ENCODE results near the gene NCK2.

The NCK2 gene

DNA sequence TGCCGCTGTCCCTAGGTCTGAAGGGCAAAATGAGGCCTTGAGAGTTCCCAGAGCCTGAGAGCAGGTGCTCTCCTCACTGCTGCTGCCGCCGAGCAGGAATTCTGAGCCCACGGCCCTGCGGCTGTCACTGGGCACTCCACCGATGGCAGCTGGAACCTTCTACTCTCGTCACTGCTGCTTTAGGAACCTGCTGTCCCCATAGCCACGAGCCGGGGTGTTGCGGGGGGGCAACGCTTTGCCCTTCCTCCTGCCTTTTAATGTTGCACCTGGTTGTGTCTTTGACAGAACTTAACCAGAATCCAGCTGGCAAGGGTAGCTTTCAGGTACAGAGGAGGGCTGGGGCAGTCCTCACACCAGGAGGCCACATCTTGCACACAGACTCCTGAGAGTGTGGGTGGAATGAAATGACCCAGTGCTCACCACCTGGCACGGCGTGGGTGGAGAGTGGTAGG lies 32.3 kb downstream of the NCK2 start:
- no peak for DNase-seq (ENCODE audit: low spot score)
- POLR2A ChIA-PET (ENCODE audit: low non-redundant PET), result no interaction called here
- CTCF ChIA-PET, result no interaction called here
- H3K27ac ChIP-seq, result peak overlapping the region; percentile 23; the same call in 1 of the 2 replicates
- TF ChIP-seq, protein P1, sequence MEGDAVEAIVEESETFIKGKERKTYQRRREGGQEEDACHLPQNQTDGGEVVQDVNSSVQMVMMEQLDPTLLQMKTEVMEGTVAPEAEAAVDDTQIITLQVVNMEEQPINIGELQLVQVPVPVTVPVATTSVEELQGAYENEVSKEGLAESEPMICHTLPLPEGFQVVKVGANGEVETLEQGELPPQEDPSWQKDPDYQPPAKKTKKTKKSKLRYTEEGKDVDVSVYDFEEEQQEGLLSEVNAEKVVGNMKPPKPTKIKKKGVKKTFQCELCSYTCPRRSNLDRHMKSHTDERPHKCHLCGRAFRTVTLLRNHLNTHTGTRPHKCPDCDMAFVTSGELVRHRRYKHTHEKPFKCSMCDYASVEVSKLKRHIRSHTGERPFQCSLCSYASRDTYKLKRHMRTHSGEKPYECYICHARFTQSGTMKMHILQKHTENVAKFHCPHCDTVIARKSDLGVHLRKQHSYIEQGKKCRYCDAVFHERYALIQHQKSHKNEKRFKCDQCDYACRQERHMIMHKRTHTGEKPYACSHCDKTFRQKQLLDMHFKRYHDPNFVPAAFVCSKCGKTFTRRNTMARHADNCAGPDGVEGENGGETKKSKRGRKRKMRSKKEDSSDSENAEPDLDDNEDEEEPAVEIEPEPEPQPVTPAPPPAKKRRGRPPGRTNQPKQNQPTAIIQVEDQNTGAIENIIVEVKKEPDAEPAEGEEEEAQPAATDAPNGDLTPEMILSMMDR (conservative IDR thresholded peaks at IDR 0.05; ENCODE audit: low read depth), result no peak

DNA sequence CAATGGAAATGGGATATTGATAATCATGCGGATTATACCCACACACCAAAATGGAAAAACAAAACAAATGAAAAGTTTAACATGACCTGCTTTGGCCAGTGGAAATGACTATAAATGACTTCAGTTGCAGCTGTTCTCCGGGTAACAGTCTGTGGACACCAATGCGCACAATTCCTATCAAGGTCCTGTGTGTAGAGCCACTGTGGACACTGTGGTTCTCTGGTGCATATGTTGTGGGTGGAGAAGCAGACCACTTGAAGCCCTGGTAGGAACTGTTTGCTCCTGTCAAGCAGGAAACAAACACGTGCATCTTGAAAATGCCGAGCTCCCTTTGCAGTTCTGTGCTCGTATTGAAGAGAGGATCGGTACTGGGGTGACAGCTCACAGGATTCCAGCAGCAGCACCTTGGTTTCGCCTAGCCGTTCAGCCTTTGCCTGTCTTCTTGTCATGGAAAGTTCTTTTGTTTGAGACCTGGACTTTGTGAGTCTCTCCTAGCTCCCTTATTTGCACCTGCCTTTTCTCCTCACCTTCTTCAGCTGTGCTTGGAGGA lies 32.9 kb downstream of the NCK2 start:
- TF ChIP-seq, protein P1 (conservative IDR thresholded peaks at IDR 0.05; ENCODE audit: low read depth), result no peak
- CTCF ChIA-PET, result no interaction called here

GRCh38 chr2:105778080-105778607 lies 33.4 kb downstream of the NCK2 start:
- CTCF ChIA-PET, result interaction anchor here (0.6 kb wide), 1 partner anchor 15 kb away, joined by 3 read pairs; no protein-coding TSS in a partner anchor
- TF ChIP-seq, protein P1 (conservative IDR thresholded peaks at IDR 0.05; ENCODE audit: low read depth), result no peak
- peak overlapping the region; percentile 46 for H3K27ac ChIP-seq
- POLR2A ChIA-PET (ENCODE audit: low non-redundant PET), result no interaction called here
- DNase-seq (ENCODE audit: low spot score), result no peak

More for the DNA sequence above, 32.9 kb downstream of the NCK2 start:
- H3K27ac ChIP-seq, result peak overlapping the region; percentile 46
- POLR2A ChIA-PET (ENCODE audit: low non-redundant PET), result no interaction called here
- DNase-seq (ENCODE audit: low spot score), result no peak

GRCh38 chr2:105779394-105779793 lies 34.7 kb downstream of the NCK2 start:
- POLR2A ChIA-PET (ENCODE audit: low non-redundant PET), result no interaction called here

DNA sequence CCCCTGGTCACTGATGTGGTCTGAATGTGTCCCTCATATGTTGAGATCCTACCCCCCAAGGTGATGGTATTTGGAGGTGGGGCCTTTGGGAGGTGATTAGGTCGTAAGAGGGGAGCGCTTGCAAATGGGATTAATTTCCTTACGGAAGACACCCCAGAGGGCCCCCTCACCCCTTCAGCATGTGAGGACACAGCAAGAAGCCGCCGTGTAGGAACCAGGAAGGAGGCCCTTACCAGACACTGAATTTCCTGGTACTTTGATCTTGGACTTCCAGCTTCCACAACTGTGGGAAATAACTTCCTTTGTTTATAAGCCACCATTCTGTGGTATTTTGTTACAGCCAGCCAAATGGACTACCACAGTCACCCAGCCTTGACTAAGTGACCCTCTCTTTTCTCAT lies 35.9 kb downstream of the NCK2 start:
- no peak overlapping the region for H3K27ac ChIP-seq
- DNase-seq (ENCODE audit: low spot score), result no peak
- TF ChIP-seq, protein P1 (conservative IDR thresholded peaks at IDR 0.05; ENCODE audit: low read depth), result no peak
- POLR2A ChIA-PET (ENCODE audit: low non-redundant PET), result no interaction called here
- CTCF ChIA-PET, result no interaction called here

More at GRCh38 chr2:105779394-105779793, 34.7 kb downstream of the NCK2 start:
- TF ChIP-seq, protein P1 (conservative IDR thresholded peaks at IDR 0.05; ENCODE audit: low read depth), result no peak
- no peak for DNase-seq (ENCODE audit: low spot score)
- CTCF ChIA-PET, result no interaction called here
- no peak overlapping the region for H3K27ac ChIP-seq

GRCh38 chr2:105781274-105781978 lies 36.7 kb downstream of the NCK2 start:
- TF ChIP-seq, protein P1 (conservative IDR thresholded peaks at IDR 0.05; ENCODE audit: low read depth), result no peak
- no peak overlapping the region for H3K27ac ChIP-seq
- ChIA-PET CTCF (no interaction called here), POLR2A (ENCODE audit: low non-redundant PET) (no interaction called here)
- DNase-seq (ENCODE audit: low spot score), result no peak
